Keratinocyte (primary cell): ENCODE measurements around the gene LGI4.

Source experiments
- CTCF ChIP-seq, 3 experiments: IDR thresholded peaks in 1 of 3; conservative IDR thresholded peaks in 1 of 3; optimal IDR thresholded peaks in 1 of 3; 2 replicates in 2 of 3; 3 replicates in 1 of 3; pipeline versions ENCODE3 to v1.5.1; 2011; ENCODE audit warnings: low read length in 3 of 3, mild to moderate bottlenecking in 3 of 3, moderate library complexity in 2 of 3, control low read depth in 1 of 3, inconsistent platforms in 1 of 3; ENCODE audit not compliant: insufficient read depth in 2 of 3; ENCODE audit errors: extremely low read depth in 1 of 3
- EZH2 ChIP-seq: IDR thresholded peaks from one replicate; pipeline ENCODE4 v1.6.1; 2012; ENCODE audit warnings: inconsistent platforms, mild to moderate bottlenecking, low read length, moderate library complexity

DNA sequence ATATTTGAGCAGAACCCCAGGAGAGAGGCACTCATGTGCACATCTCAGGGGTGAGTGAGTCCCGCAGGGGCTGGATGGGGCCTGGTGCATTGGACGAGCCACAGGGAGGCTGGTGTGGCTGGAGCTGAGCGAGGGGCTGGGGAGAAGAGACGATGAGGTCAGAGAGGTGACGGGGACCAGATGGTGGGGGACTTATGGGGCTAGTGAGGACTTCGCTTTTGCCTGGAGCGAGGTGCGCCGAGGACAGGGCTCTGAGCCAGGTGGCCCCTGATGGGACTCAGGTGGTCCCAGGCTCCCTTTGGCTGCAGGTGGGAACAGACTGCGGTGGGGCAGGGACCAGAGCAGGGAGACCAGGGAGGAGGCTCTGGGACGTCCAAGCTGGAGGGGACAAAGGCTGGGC is 26.1 kb downstream of the LGI4 start:
- no peak for TF ChIP-seq CTCF (optimal IDR thresholded peaks at IDR 0.05 in 1 of 3, IDR thresholded peaks at IDR 0.05 in 1 of 3, conservative IDR thresholded peaks at IDR 0.05 in 1 of 3; ENCODE audit: extremely low read depth in 1 of 3, insufficient read depth in 2 of 3, low read length in 3 of 3)
- TF ChIP-seq EZH2: no peak
